HFF-Myc (cell line): ENCODE results near the gene ZMYND19.
"Not testable (repeated sequence)": the region's sequence is repeated elsewhere in the genome, so short reads cannot be mapped to it uniquely, and the experiment has no call there.

Experiments
- DNase-seq: peaks from one replicate; pipeline ENCODE4 v3.0.0-alpha.2; 2011; ENCODE audit warnings: low read depth; ENCODE audit errors: extremely low read depth
- H3K4me3 ChIP-seq: replicated peaks from 2 replicates; pipeline ENCODE4 v1.5.1; 2011; ENCODE audit warnings: low read depth, mild to moderate bottlenecking, control low read depth, low read length
- CTCF ChIP-seq: IDR thresholded peaks from 2 replicates; pipeline ENCODE4 v1.5.1; 2012; ENCODE audit warnings: mild to moderate bottlenecking, low read depth, low read length, control low read depth; ENCODE audit errors: missing control alignments

Gene ZMYND19

GRCh38 chr9:137552022-137552768, 38.1 kb downstream of the ZMYND19 start:
- peak overlapping the region; percentile 85 for H3K4me3 ChIP-seq
- no peak for DNase-seq
- no peak for TF ChIP-seq CTCF

DNA sequence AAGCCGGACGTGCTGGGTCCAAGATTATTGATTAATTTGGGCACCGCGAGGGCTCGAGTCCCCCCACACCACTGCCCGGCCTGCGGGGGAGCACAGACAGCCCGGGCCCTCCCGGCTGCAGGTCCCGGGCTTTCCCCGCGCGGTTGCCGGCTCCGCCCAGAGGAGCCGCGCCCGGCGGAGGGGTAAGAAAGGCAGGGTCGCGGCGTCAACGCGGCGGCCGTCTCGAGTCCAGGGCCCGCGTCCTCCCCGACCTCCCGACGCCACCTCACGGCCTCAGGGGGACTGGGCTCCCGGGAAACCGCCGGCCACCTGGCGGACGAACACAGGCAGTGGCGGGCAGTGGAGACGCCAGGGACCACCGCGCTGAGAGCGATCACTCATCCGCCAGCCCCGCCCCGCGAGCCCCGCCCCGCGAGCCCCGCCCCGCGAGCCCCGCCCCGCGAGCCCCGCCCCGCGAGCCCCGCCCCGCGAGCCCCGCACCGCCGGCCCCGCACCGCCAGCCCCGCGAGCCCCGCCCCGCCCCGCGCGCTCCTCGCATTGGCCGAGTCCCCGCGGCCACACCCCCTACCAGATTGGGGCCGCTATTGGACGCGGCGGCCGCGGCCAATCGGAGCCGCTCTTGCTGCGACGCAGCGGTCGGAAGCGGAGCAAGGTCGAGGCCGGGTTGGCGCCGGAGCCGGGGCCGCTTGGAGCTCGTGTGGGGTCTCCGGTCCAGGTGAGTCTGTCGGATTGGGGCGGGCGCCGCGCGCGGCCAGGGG, 38.9 kb downstream of the ZMYND19 start, which contains the start of gene MRPL41:
Gene MRPL41, plus strand, starts transcription at position 616 of the 758 bp plus-strand sequence. CDS start 203 bp downstream, outside the sequence.
- TF ChIP-seq CTCF: peak; percentile 16
- peak within 1 kb of the TSS; percentile 85 for H3K4me3 ChIP-seq
- peak; percentile 39 for DNase-seq

DNA sequence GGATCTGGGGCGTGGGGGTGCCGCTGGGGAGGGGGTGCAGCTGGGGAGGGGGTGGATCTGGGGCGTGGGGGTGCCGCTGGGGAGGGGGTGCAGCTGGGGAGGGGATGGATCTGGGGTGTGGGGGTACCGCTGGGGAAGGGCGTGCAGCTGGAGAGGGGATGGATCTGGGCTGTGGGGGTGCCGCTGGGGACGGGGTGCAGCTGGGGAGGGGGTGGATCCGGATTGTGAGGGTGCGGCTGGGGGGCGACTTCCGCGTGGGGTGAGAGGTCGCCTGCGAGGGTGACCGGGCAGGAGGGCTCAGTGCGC, 39.4 kb downstream of the ZMYND19 start:
- peak overlapping the region; percentile 85 for H3K4me3 ChIP-seq
- DNase-seq: not testable (repeated sequence)

DNA sequence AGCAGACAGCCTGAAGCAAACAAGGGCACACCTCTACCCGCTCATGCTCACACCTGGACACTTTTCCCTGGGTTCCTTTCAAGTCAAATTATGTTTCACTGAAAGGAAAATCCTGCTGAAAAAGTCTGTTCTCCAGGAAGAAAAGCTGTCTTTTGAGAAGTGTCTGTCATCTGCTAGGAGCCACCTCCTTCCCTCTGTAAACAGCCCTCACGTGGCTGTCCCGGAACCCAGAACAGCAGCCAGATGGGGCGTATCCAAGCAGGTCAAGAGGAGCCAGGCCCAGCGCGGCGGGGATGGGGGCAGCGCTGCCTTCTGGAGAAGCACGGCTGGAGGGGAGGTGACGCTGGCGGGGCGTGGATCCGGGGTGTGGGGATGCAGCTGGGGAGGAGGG, 40.1 kb downstream of the ZMYND19 start, which contains the start of gene PNPLA7:
Gene PNPLA7, minus strand, starts transcription at position 172 of the 391 bp plus-strand sequence. CDS start 205 bp downstream, outside the sequence.
- DNase-seq: peak; percentile 41
- peak within 1 kb of the TSS; percentile 85 for H3K4me3 ChIP-seq
- no peak for TF ChIP-seq CTCF

DNA sequence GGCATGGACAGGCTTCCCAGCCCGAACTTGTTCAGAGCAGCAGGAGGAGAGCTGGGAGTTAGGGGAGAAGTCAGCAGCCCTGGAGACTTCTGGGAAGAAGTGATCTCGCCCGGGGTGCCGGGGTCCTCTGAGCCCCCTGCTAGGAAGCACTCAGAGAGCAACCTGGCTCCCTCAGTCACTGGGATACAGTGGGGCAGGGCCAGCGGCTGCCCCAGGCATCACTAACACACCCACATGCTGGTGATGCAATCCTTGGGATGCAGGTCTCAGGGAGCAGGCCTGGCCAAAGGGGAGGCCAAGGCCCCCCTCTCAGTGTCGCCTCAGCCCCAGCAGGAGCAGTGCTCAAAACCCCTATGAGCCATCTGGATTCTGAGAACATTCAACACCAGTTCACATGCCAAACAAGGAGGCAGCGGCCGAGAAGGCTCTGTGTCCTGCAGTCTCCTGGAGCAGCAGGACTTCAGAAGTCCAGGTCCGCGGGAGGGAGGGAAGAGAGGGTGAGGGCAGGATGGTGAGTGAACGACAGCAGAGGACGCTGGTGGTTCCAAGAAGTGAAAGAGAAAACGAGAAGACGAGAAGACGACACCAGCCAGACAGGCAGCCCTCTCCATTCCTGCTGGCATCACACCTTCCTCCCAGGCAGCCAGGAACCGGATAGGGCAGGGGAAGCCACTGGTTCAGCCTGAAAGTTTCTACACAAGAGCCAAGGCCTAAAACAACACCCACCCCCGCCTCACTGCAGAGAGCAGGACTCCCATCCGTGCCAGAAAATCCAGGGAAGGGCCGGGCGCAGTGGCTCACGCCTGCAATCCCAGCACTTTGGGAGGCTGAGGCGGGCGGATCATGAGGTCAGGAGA, 42.4 kb downstream of the ZMYND19 start:
- no peak for TF ChIP-seq CTCF

DNA sequence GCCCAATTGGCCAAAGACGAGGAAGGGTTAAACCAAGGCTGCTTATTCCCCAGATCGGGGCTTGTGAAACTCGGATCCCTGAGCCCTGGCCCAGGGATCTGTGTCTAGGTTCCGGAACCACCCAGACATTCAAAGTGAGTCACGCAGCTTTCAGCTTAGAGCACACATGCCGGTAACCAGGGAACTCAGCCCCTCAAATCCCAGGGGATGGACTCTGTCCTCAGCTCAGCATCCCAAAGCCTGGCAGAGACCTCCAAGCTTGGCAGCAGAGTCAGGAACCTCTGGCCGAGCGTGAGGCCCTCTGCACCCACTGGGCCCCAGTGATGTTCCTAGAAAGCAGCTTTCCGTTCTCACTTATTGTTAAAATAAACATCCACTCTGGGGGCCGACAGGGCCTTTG, 45.2 kb downstream of the ZMYND19 start:
- DNase-seq: no peak
- no peak for TF ChIP-seq CTCF

More for the DNA sequence above, 42.4 kb downstream of the ZMYND19 start:
- H3K4me3 ChIP-seq: no peak overlapping the region
- DNase-seq: no peak

More for the DNA sequence above, 45.2 kb downstream of the ZMYND19 start:
- no peak overlapping the region for H3K4me3 ChIP-seq
